Myocyte (in vitro differentiated cells): ENCODE data around the gene ZSCAN25. TPM values are rescaled to one million over a fixed set of nuclear protein-coding genes. Genes with fewer than 3 reads are reported as not detected.

Experiments used
- total RNA-seq: library from RNA; depleted of rRNA; stranded (reverse); fragments of >200 nt; gene quantifications from 2 replicates; pipeline ENCODE4 v1.2.3, GENCODE V29; 2014

Gene ZSCAN25
- total RNA-seq, 1 donor from 2014 or later: 11.2 TPM

Other genes with a start within 250 kb of the ZSCAN25 start
- 89.6 and 104 TPM in 2 replicates for gene ARPC1B, start 242.2 kb upstream of the ZSCAN25 start, total RNA-seq
- gene PDAP1, start 208.3 kb upstream of the ZSCAN25 start, total RNA-seq: 208 and 220 TPM in 2 replicates
- 87.1 and 92.2 TPM in 2 replicates for gene BUD31, start 208.0 kb upstream of the ZSCAN25 start, total RNA-seq
- gene PTCD1, start 178.1 kb upstream of the ZSCAN25 start, total RNA-seq: 11.4 and 12.3 TPM in 2 replicates
- gene CPSF4, start 178.0 kb upstream of the ZSCAN25 start, total RNA-seq: 83.1 and 103 TPM in 2 replicates
- gene ATP5MF, start 150.8 kb upstream of the ZSCAN25 start, total RNA-seq: 2,488 and 4,699 TPM in 2 replicates
- 9.9 and 14.0 TPM in 2 replicates for gene ZNF789, start 144.1 kb upstream of the ZSCAN25 start, total RNA-seq
- 17.5 and 19.5 TPM in 2 replicates for gene ZNF394, start 116.7 kb upstream of the ZSCAN25 start, total RNA-seq
- 18.5 and 21.9 TPM in 2 replicates for gene ZKSCAN5, start 112.3 kb upstream of the ZSCAN25 start, total RNA-seq
- 14.1 and 15.6 TPM in 2 replicates for gene FAM200A, start 64.8 kb upstream of the ZSCAN25 start, total RNA-seq
- 105 and 110 TPM in 2 replicates for gene ZNF655, start 58.3 kb upstream of the ZSCAN25 start, total RNA-seq
- gene TMEM225B, start 18.7 kb upstream of the ZSCAN25 start, total RNA-seq: 1.2 and 1.4 TPM in 2 replicates
- not detected in 2 replicates for gene CYP3A5, start 63.0 kb downstream of the ZSCAN25 start, total RNA-seq
- 0.29 and 0.47 TPM in 2 replicates for gene CYP3A7, start 118.2 kb downstream of the ZSCAN25 start, total RNA-seq
- gene CYP3A4, start 167.2 kb downstream of the ZSCAN25 start, total RNA-seq: 0.11 TPM in 1 of 2 replicates, not detected in the other
- gene CYP3A43, start 211.1 kb downstream of the ZSCAN25 start, total RNA-seq: not detected in 2 replicates